A673 (cell line): Measurements from ENCODE around the gene PDCD11. TPM values are rescaled to one million over a fixed set of nuclear protein-coding genes. Genes with fewer than 3 reads are reported as not detected.
A peak's percentile ranks its signal among the peaks of the same experiment; 100 is the strongest.

ENCODE experiments used
- BruUV-seq: library from RNA; stranded (reverse); fragments of 400-500 nt; replicated peaks from 2 replicates; lab custom pipeline; 2021; lab: Mats Ljungman, UMichigan
- CTCF ChIA-PET: fragments of 300-600 bp; sonication (Branson Sonifier 250); formaldehyde crosslinking; loops from one replicate; lab custom pipeline; 2022; ENCODE audit warnings: antibody characterized with exemption; lab: Charles Lee
- POLR2A ChIA-PET: fragments of 300-600 bp; sonication (Branson Sonifier 250); formaldehyde crosslinking; loops from one replicate; lab custom pipeline; 2022; ENCODE audit warnings: antibody characterized with exemption; ENCODE audit not compliant: low non-redundant PET; lab: Charles Lee
- DNase-seq: peaks from one replicate; pipeline ENCODE4 v3.0.0-alpha.2; 2015; ENCODE audit warnings: low spot score
- H3K27ac ChIP-seq: fragments of 200-600 bp; sonication (generic); 2 replicates; pipeline ENCODE4 v1.5.1; 2016; ENCODE audit warnings: mixed run types, low read depth, mild to moderate bottlenecking, mixed read lengths, antibody characterized with exemption, low read length; ENCODE audit not compliant: poor library complexity, severe bottlenecking
- H3K27me3 ChIP-seq: fragments of 200-600 bp; sonication (generic); replicated peaks from 2 replicates; pipeline ENCODE4 v1.6.1; 2017; ENCODE audit warnings: mixed run types, low read depth, mild to moderate bottlenecking, mixed read lengths, antibody characterized with exemption, low read length; ENCODE audit not compliant: insufficient read depth, poor library complexity
- H3K36me3 ChIP-seq: fragments of 200-600 bp; sonication (generic); 2 replicates; pipeline ENCODE4 v1.6.1; 2016; ENCODE audit warnings: mixed run types, mild to moderate bottlenecking, mixed read lengths, antibody characterized with exemption, low read length; ENCODE audit not compliant: insufficient read depth, poor library complexity, severe bottlenecking
- H3K4me1 ChIP-seq: fragments of 200-600 bp; sonication (generic); 2 replicates; pipeline ENCODE4 v1.6.1; 2017; ENCODE audit warnings: mixed run types, mild to moderate bottlenecking, mixed read lengths, antibody characterized with exemption, low read length; ENCODE audit not compliant: insufficient read depth, poor library complexity, severe bottlenecking
- H3K4me3 ChIP-seq: fragments of 200-600 bp; sonication (generic); 2 replicates; pipeline ENCODE4 v1.5.1; 2016; ENCODE audit warnings: low read depth, mixed run types, mild to moderate bottlenecking, mixed read lengths, low read length; ENCODE audit not compliant: poor library complexity, severe bottlenecking
- H3K9me3 ChIP-seq: fragments of 200-600 bp; sonication (generic); 2 replicates; pipeline ENCODE4 v1.6.1; 2016; ENCODE audit warnings: mixed run types, low read depth, mild to moderate bottlenecking, mixed read lengths, antibody characterized with exemption, low read length; ENCODE audit not compliant: poor library complexity, severe bottlenecking
- CTCF ChIP-seq: fragments of 300-800, 200-600 bp; sonication (generic); conservative IDR thresholded peaks from 2 replicates; pipeline ENCODE4 v1.5.1; 2017; ENCODE audit warnings: low read depth, mild to moderate bottlenecking, antibody characterized with exemption, low read length, moderate library complexity, mixed read lengths
- EZH2 ChIP-seq: fragments of 200-600 bp; sonication (generic); IDR thresholded peaks from 2 replicates; pipeline ENCODE4 v1.6.1; 2017; ENCODE audit warnings: borderline replicate concordance, low read depth, mild to moderate bottlenecking, mixed read lengths, antibody characterized with exemption, low read length; ENCODE audit not compliant: poor library complexity, severe bottlenecking
- intact Hi-C: fragments of 100-400 bp; cut with micrococcal nuclease; formaldehyde crosslinking; loops from one replicate; pipeline ENCODE4 v1.10.0; 2022; ENCODE audit not compliant: unreplicated experiment
- total RNA-seq: library from RNA; stranded (reverse); gene quantifications from 2 replicates; pipeline ENCODE4 v1.2.3, GENCODE V29; 2021

Gene PDCD11
- total RNA-seq, 1 experiment from 2014 or later: 78.1 TPM

- Histone ChIP-seq H3K4me3 (no peak overlapping the region), H3K36me3 (no peaks in the 10 kb centered on the region), H3K4me1 (no peaks in the 10 kb centered on the region), H3K9me3 (no peaks in the 10 kb centered on the region), H3K27me3 (no peaks in the 10 kb centered on the region), H3K27ac (no peak overlapping the region)
- no TSS peak for BruUV-seq
- POLR2A ChIA-PET: no interaction called here
- no peak for DNase-seq
- intact Hi-C loops: no loop called here
- CTCF ChIA-PET: no interaction called here
- TF ChIP-seq EZH2 (no peak), CTCF (no peak)
Observed at GRCh38 chr10:103474077-103474476, 77.7 kb downstream of the PDCD11 start.

- Histone ChIP-seq H3K27me3 (no peaks in the 10 kb centered on the region), H3K27ac (no peak overlapping the region), H3K9me3 (no peaks in the 10 kb centered on the region), H3K4me1 (no peaks in the 10 kb centered on the region), H3K4me3 (no peak overlapping the region), H3K36me3 (no peaks in the 10 kb centered on the region)
- no peak for DNase-seq
- BruUV-seq: no TSS peak
- ChIA-PET POLR2A (no interaction called here), CTCF (no interaction called here)
- TF ChIP-seq EZH2: no peak
- intact Hi-C loops: no loop called here
Observed at GRCh38 chr10:103475437-103475836, 79.0 kb downstream of the PDCD11 start.

- H3K9me3 ChIP-seq: no peaks in the 10 kb centered on the region
- intact Hi-C loops: no loop called here
- no peak overlapping the region for H3K27ac ChIP-seq
- no peak overlapping the region for H3K4me3 ChIP-seq
- no peaks in the 10 kb centered on the region for H3K27me3 ChIP-seq
- BruUV-seq: no TSS peak
- 0 out of 2 replicates have a peak, but pooled peaks have one; percentile 16 for TF ChIP-seq CTCF
- no peak for TF ChIP-seq EZH2
- no peaks in the 10 kb centered on the region for H3K4me1 ChIP-seq
- POLR2A ChIA-PET: no interaction called here
- CTCF ChIA-PET: no interaction called here
- DNase-seq: no peak
- H3K36me3 ChIP-seq: no peaks in the 10 kb centered on the region
Observed at GRCh38 chr10:103476046-103476768, 79.8 kb downstream of the PDCD11 start.

GRCh38 chr10:103478671-103479070, 82.2 kb downstream of the PDCD11 start:
- no peak overlapping the region for H3K4me3 ChIP-seq
- no peaks in the 10 kb centered on the region for H3K9me3 ChIP-seq
- H3K27ac ChIP-seq: no peak overlapping the region
- no peak for DNase-seq
- H3K4me1 ChIP-seq: no peaks in the 10 kb centered on the region
- BruUV-seq: no TSS peak
- H3K27me3 ChIP-seq: no peaks in the 10 kb centered on the region
- H3K36me3 ChIP-seq: no peaks in the 10 kb centered on the region
- CTCF ChIA-PET: no interaction called here
- TF ChIP-seq CTCF (no peak), EZH2 (no peak)
- POLR2A ChIA-PET: no interaction called here
- intact Hi-C loops: no loop called here
